GM10847 (cell line): ENCODE measurements around the gene HECTD1.

ENCODE experiments used
- POLR2A ChIP-seq: IDR thresholded peaks from 2 replicates; pipeline ENCODE4 v1.6.1; 2011; ENCODE audit not compliant: insufficient read length; ENCODE audit errors: extremely low read depth

The HECTD1 gene

GRCh38 chr14:31137214-31137889 lies 70.2 kb downstream of the HECTD1 start:
- no peak for TF ChIP-seq POLR2A

GRCh38 chr14:31133133-31133532 lies 74.5 kb downstream of the HECTD1 start:
- TF ChIP-seq POLR2A = no peak

- no peak for TF ChIP-seq POLR2A
These were observed 78.7 kb downstream of the HECTD1 start for GRCh38 chr14:31128601-31129526.

- no peak for TF ChIP-seq POLR2A
These were observed 79.9 kb downstream of the HECTD1 start for GRCh38 chr14:31127690-31128089.

GRCh38 chr14:31126680-31127079 lies 80.9 kb downstream of the HECTD1 start:
- TF ChIP-seq POLR2A = no peak

- no peak for TF ChIP-seq POLR2A
These were observed 82.4 kb downstream of the HECTD1 start for GRCh38 chr14:31125231-31125630.

GRCh38 chr14:31124197-31124596 lies 83.4 kb downstream of the HECTD1 start:
- no peak for TF ChIP-seq POLR2A

GRCh38 chr14:31122921-31123320 lies 84.7 kb downstream of the HECTD1 start:
- no peak for TF ChIP-seq POLR2A

GRCh38 chr14:31122098-31122611 lies 85.4 kb downstream of the HECTD1 start:
- TF ChIP-seq POLR2A = no peak

- TF ChIP-seq POLR2A = no peak
These were observed 88.7 kb downstream of the HECTD1 start for GRCh38 chr14:31118892-31119291.

GRCh38 chr14:31113794-31114193 lies 93.8 kb downstream of the HECTD1 start:
- no peak for TF ChIP-seq POLR2A

- TF ChIP-seq POLR2A = no peak
These were observed 96.7 kb downstream of the HECTD1 start for GRCh38 chr14:31110872-31111271.

GRCh38 chr14:31109257-31109656 lies 98.3 kb downstream of the HECTD1 start:
- no peak for TF ChIP-seq POLR2A

- TF ChIP-seq POLR2A = no peak
These were observed 100.8 kb downstream of the HECTD1 start for GRCh38 chr14:31106768-31107167.

- no peak for TF ChIP-seq POLR2A
These were observed 110.5 kb downstream of the HECTD1 start for GRCh38 chr14:31097081-31097480.

GRCh38 chr14:31096255-31096654 lies 111.3 kb downstream of the HECTD1 start:
- no peak for TF ChIP-seq POLR2A
